ENCODE results near the gene CERCAM. TPM values are rescaled to one million over a fixed set of nuclear protein-coding genes. Genes with fewer than 3 reads are reported as not detected.

The CERCAM gene
- total and polyA plus RNA-seq, 2 of the 4 experiments (the other 2 are of a cell fraction): 15.1 to 118 TPM

- no peaks in the 10 kb centered on the region for H3K36me3 ChIP-seq (ENCODE audit: control insufficient read depth, insufficient read depth, low read length)
- H2AK9ac ChIP-seq (replicated peaks; ENCODE audit: low read depth, low read length, poor library complexity): peak overlapping the region; percentile 0
- no peak overlapping the region for H3K4me2 ChIP-seq (ENCODE audit: low read depth, low read length)
- no TSS peak for BruUV-seq (replicated peaks)
- H4K5ac ChIP-seq (ENCODE audit: low read depth, low read length): no peak overlapping the region
- no peaks in the 10 kb centered on the region for H3K79me1 ChIP-seq (ENCODE audit: low read depth in 1 of 2, low read length in 2 of 2)
- no peak overlapping the region for H2BK15ac ChIP-seq (ENCODE audit: low read depth, low read length)
- CTCF ChIA-PET: no interaction called here
- in situ Hi-C loops (cut with MboI; ENCODE audit: low sequenced_read_pairs) (no loop called here), dilution Hi-C loops (cut with HindIII; ENCODE audit: low sequenced_read_pairs, unreplicated experiment) (no loop called here), intact Hi-C loops (cut with micrococcal nuclease) (no loop called here)
- POLR2A ChIA-PET (ENCODE audit: unreplicated experiment): interaction anchor here (0.8 kb wide), 1 partner anchor 531 kb away, joined by 4 read pairs; no protein-coding TSS in a partner anchor
- H4K20me1 ChIP-seq (ENCODE audit: insufficient read depth, low read length): no peaks in the 10 kb centered on the region
- H2BK5ac ChIP-seq (ENCODE audit: low read depth, low read length, poor library complexity, severe bottlenecking): no peak overlapping the region
- H2AK5ac ChIP-seq (ENCODE audit: low read depth, low read length): no peak overlapping the region
- peaks cover 2% of the 10 kb centered on the region; the same call in 1 of the 2 replicates for H3K27me3 ChIP-seq (ENCODE audit: control insufficient read depth, insufficient read depth, low read length)
- no peak overlapping the region for H3K18ac ChIP-seq (ENCODE audit: low read depth, low read length)
- H2BK120ac ChIP-seq (ENCODE audit: low read depth, low read length): no peak overlapping the region
- peak overlapping the region in 1 of 2 experiments; percentile 21; a peak in 1 of 4 replicates for H4K8ac ChIP-seq (ENCODE audit: low read depth in 2 of 2, low read length in 2 of 2)
- no peak for DNase-seq
- no peak overlapping the region for H3K9ac ChIP-seq (ENCODE audit: low read depth, low read length)
- TF ChIP-seq MXI1 (IDR thresholded peaks at IDR 0.05; ENCODE audit: borderline replicate concordance, low read depth, low read length): no peak
- TF ChIP-seq RFX5 (IDR thresholded peaks at IDR 0.05; ENCODE audit: low read depth, low read length): no peak
- TF ChIP-seq NFE2L2 (IDR thresholded peaks at IDR 0.05; ENCODE audit: low read depth, low read length): no peak
- TF ChIP-seq RCOR1 (IDR thresholded peaks at IDR 0.05; ENCODE audit: insufficient replicate concordance, low read length): no peak
- TF ChIP-seq BHLHE40 (IDR thresholded peaks at IDR 0.05; ENCODE audit: low read depth, low read length): no peak
- TF ChIP-seq MAZ (IDR thresholded peaks at IDR 0.05; ENCODE audit: borderline replicate concordance, low read depth, low read length): no peak
- TF ChIP-seq CEBPB (IDR thresholded peaks at IDR 0.05; ENCODE audit: low read depth, low read length): no peak
- TF ChIP-seq CHD1 (IDR thresholded peaks at IDR 0.05; ENCODE audit: low read depth, low read length): no peak
- no peak for TF ChIP-seq SMC3 (IDR thresholded peaks at IDR 0.05; ENCODE audit: low read depth, low read length)
- TF ChIP-seq MAFK (IDR thresholded peaks at IDR 0.05; ENCODE audit: low read depth, low read length): no peak
- TF ChIP-seq CTCF (conservative IDR thresholded peaks at IDR 0.05; ENCODE audit: low read depth, low read length): no peak
- TF ChIP-seq RAD21 (IDR thresholded peaks at IDR 0.05; ENCODE audit: low read length): no peak
- no peak for TF ChIP-seq POLR2A (IDR thresholded peaks at IDR 0.05; ENCODE audit: low read depth, low read length)
- TF ChIP-seq FOS (IDR thresholded peaks at IDR 0.05; ENCODE audit: low read depth, low read length): no peak
- TF ChIP-seq, protein P1, sequence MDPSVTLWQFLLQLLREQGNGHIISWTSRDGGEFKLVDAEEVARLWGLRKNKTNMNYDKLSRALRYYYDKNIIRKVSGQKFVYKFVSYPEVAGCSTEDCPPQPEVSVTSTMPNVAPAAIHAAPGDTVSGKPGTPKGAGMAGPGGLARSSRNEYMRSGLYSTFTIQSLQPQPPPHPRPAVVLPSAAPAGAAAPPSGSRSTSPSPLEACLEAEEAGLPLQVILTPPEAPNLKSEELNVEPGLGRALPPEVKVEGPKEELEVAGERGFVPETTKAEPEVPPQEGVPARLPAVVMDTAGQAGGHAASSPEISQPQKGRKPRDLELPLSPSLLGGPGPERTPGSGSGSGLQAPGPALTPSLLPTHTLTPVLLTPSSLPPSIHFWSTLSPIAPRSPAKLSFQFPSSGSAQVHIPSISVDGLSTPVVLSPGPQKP (IDR thresholded peaks at IDR 0.05; ENCODE audit: borderline replicate concordance, low read depth, low read length): no peak
- TF ChIP-seq, protein P2, sequence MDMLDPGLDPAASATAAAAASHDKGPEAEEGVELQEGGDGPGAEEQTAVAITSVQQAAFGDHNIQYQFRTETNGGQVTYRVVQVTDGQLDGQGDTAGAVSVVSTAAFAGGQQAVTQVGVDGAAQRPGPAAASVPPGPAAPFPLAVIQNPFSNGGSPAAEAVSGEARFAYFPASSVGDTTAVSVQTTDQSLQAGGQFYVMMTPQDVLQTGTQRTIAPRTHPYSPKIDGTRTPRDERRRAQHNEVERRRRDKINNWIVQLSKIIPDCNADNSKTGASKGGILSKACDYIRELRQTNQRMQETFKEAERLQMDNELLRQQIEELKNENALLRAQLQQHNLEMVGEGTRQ (IDR thresholded peaks at IDR 0.05; ENCODE audit: low read depth, low read length): no peak
- H3K27ac ChIP-seq (ENCODE audit: insufficient read depth, low read length): no peak overlapping the region
- no peak overlapping the region for H3K56ac ChIP-seq (ENCODE audit: extremely low read depth, insufficient read depth, low read length)
- 67% methylated on average over 7 of the region's 20 CpGs; no CpG with 5 or more reads in 1 of the 2 experiments for WGBS, 2 experiments (ENCODE audit: extremely low coverage in 2 of 2, insufficient read length in 1 of 2)
- H3K4ac ChIP-seq (ENCODE audit: low read depth, low read length): no peak overlapping the region
- no peak overlapping the region for H3K4me3 ChIP-seq (ENCODE audit: insufficient read depth, low read depth, low read length)
- H4K91ac ChIP-seq (ENCODE audit: insufficient read depth, low read depth, low read length): no peak overlapping the region
- H3K4me1 ChIP-seq (ENCODE audit: control insufficient read depth, insufficient read depth, low read length): peaks cover 6% of the 10 kb centered on the region
- H3K14ac ChIP-seq (replicated peaks; ENCODE audit: low read depth, low read length): no peak overlapping the region
- H3K23ac ChIP-seq (ENCODE audit: low read depth, low read length): no peak overlapping the region
- ATAC-seq (ENCODE audit: low read depth): no peak
- H3K9me1 ChIP-seq (ENCODE audit: insufficient read depth, low read length): peaks cover 4% of the 10 kb centered on the region; the same call in 1 of the 2 replicates
- H3K9me3 ChIP-seq (ENCODE audit: control insufficient read depth, insufficient read depth, low read length): no peaks in the 10 kb centered on the region
- no peak overlapping the region for H2BK20ac ChIP-seq (ENCODE audit: low read depth, low read length)
- peak overlapping the region; percentile 53 for H2AFZ ChIP-seq (replicated peaks; ENCODE audit: low read length, poor library complexity)
These were observed 15.4 kb upstream of the CERCAM start for GRCh38 chr9:128405077-128405779.

All from IMR-90 (cell line).